ENCODE data around the gene TNNC2. TPM values are rescaled to one million over a fixed set of nuclear protein-coding genes. Genes with fewer than 3 reads are reported as not detected.

TNNC2 gene
- total RNA-seq, 2 donors from 2014 or later = 0.51 TPM; not detected in 1

GRCh38 chr20:45781391-45781931, 45.7 kb downstream of the TNNC2 start:
- no peak for TF ChIP-seq CTCF (IDR thresholded peaks at IDR 0.05)
- peak overlapping the region; percentile 68 to 78 for H3K27ac ChIP-seq
- H3K9me3 ChIP-seq = no peaks in the 10 kb centered on the region
- no peaks in the 10 kb centered on the region for H3K36me3 ChIP-seq
- H3K4me3 ChIP-seq = no peak overlapping the region
- no peaks in the 10 kb centered on the region for H3K27me3 ChIP-seq
- peaks cover 0 to 28% of the 10 kb centered on the region in 2 donors for H3K4me1 ChIP-seq
- no peak for DNase-seq (ENCODE audit: low spot score)

DNA sequence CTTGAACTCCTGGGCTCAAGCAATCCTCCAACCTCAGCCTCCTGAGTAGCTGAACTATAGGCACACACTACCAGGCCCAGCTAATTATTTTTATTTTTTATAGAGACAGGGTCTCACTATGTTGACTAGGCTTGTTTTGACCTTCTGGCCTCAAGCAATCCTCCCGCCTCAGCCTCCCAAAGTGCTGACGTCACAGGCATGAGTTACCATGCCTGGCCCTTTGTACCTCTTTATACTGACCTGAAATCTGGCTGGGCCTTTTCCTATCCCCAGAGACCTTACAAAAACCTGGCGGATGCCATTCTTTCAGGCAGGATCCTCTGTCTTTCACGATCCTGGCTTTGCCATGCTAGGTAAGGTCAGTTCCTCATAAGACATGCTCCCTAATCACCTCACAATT, 47.0 kb downstream of the TNNC2 start:
- no peak overlapping the region for H3K4me3 ChIP-seq
- no peaks in the 10 kb centered on the region for H3K9me3 ChIP-seq
- no peaks in the 10 kb centered on the region for H3K27me3 ChIP-seq
- TF ChIP-seq CTCF (IDR thresholded peaks at IDR 0.05) = no peak
- no peaks in the 10 kb centered on the region for H3K36me3 ChIP-seq
- DNase-seq (ENCODE audit: low spot score) = no peak
- peak overlapping the region; percentile 68 to 78 for H3K27ac ChIP-seq
- peaks cover 0 to 28% of the 10 kb centered on the region in 2 donors for H3K4me1 ChIP-seq

DNA sequence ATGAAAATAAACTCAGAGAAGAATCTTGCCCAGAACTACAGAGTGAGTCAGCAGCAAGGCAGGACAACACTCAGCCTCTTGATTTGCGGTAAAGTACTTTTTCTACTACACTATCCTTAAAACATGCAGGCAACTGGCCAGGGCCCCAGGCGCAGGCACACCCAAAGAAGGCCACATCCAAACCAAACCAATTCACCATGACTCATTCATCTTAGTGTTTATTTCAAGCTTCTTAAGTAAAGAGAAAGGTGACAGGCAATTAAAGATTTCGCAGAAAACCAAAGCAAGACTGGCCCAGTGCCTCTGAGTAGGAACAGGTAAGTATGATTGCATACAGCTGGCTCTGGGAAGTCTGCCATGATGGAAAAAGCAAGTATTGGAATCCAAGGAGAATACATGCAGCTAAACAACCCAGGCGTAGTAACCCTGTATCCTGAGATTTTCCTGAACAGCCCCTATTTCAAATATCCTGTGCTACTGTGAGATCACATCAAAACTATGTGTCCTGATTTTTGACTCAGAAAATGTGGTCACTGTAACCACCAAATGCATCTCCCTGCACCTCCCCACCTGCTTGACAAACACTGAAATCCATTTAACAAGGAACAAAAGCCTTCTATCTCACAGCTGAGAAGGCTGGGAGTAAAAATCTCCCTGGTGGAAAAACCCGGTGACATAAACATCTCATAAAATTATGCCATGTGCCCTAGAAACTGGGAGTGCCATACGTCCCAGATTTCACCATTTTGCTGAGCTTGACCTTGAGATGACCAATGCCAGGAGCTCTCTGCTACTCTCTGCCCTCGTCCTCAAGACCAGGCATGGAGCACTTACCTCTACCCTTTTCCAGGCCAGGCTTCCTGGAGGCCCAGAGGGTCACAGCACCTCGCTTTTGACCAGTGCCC, 47.8 kb downstream of the TNNC2 start:
- TF ChIP-seq CTCF (IDR thresholded peaks at IDR 0.05) = no peak
- H3K4me1 ChIP-seq = peaks cover 0 to 28% of the 10 kb centered on the region in 2 donors

GRCh38 chr20:45776931-45777330, 50.2 kb downstream of the TNNC2 start:
- Histone ChIP-seq H3K4me1 (peaks cover 0 to 28% of the 10 kb centered on the region in 2 donors), H3K27ac (no peak overlapping the region)
- TF ChIP-seq CTCF (IDR thresholded peaks at IDR 0.05) = no peak

More for the DNA sequence above, 47.8 kb downstream of the TNNC2 start:
- Histone ChIP-seq H3K36me3 (no peaks in the 10 kb centered on the region), H3K4me3 (no peak overlapping the region), H3K9me3 (no peaks in the 10 kb centered on the region), H3K27ac (peak overlapping the region; percentile 68 to 78), H3K27me3 (no peaks in the 10 kb centered on the region)
- DNase-seq (ENCODE audit: low spot score) = peak; percentile 95

GRCh38 chr20:45775411-45775810, 51.7 kb downstream of the TNNC2 start:
- Histone ChIP-seq H3K36me3 (no peaks in the 10 kb centered on the region), H3K4me1 (peaks cover 3 to 25% of the 10 kb centered on the region in 2 donors), H3K9me3 (no peaks in the 10 kb centered on the region), H3K27me3 (no peaks in the 10 kb centered on the region), H3K4me3 (no peak overlapping the region), H3K27ac (no peak overlapping the region)
- TF ChIP-seq CTCF (IDR thresholded peaks at IDR 0.05) = no peak
- no peak for DNase-seq (ENCODE audit: low spot score)

More at GRCh38 chr20:45776931-45777330, 50.2 kb downstream of the TNNC2 start:
- no peaks in the 10 kb centered on the region for H3K27me3 ChIP-seq
- H3K4me3 ChIP-seq = no peak overlapping the region
- no peaks in the 10 kb centered on the region for H3K9me3 ChIP-seq
- H3K36me3 ChIP-seq = no peaks in the 10 kb centered on the region
- no peak for DNase-seq (ENCODE audit: low spot score)

All from right atrium auricular region (tissue), 2 donors.